Vagina (tissue), 2 donors: ENCODE measurements around the gene MAST4.

Experiments used
- CTCF ChIP-seq, 3 experiments: fragments of 450-650 bp in 2 of 3; fragments of 200-600 bp in 1 of 3; sonication (generic) in 1 of 3; IDR thresholded peaks; one replicate each; pipeline ENCODE4 v1.5.1; 2017 to 2019; ENCODE audit warnings: antibody characterized with exemption in 3 of 3, mild to moderate bottlenecking in 2 of 3, moderate library complexity in 2 of 3
- POLR2AphosphoS5 ChIP-seq, 2 donors: sonication (generic); formaldehyde crosslinking; IDR thresholded peaks; one replicate each; pipeline ENCODE4 v1.9.0; 2017; ENCODE audit warnings: antibody characterized with exemption in 2 of 2, mild to moderate bottlenecking in 2 of 2, low read depth in 1 of 2; ENCODE audit not compliant: insufficient read depth in 1 of 2

GRCh38 chr5:67065237-67065636 lies 469.0 kb downstream of the MAST4 start:
- no peak for TF ChIP-seq CTCF (IDR thresholded peaks at IDR 0.05)
- TF ChIP-seq POLR2AphosphoS5 (IDR thresholded peaks at IDR 0.05; ENCODE audit: insufficient read depth in 1 of 2, low read depth in 1 of 2): no peak
